Ovary (tissue), 3 donors: Measurements from ENCODE around the gene HSPA8.

Source experiments
- POLR2A ChIP-seq: fragments of 450-650 bp; IDR thresholded peaks from one replicate; pipeline ENCODE4 v1.6.1; 2017; ENCODE audit warnings: antibody characterized with exemption, mild to moderate bottlenecking, moderate library complexity
- TF ChIP-seq, protein P1 (sequence below), 3 donors: fragments of 450-650 bp in 2 of 3; fragments of 200-600 bp in 1 of 3; IDR thresholded peaks; one replicate each; pipeline versions ENCODE4 v1.5.1 to v1.8.0; 2016 to 2022; ENCODE audit warnings: antibody characterized with exemption in 3 of 3, mild to moderate bottlenecking in 1 of 3
- donor health status: DM: no; HTN: no; CAD: no.

- TF ChIP-seq, protein P1, sequence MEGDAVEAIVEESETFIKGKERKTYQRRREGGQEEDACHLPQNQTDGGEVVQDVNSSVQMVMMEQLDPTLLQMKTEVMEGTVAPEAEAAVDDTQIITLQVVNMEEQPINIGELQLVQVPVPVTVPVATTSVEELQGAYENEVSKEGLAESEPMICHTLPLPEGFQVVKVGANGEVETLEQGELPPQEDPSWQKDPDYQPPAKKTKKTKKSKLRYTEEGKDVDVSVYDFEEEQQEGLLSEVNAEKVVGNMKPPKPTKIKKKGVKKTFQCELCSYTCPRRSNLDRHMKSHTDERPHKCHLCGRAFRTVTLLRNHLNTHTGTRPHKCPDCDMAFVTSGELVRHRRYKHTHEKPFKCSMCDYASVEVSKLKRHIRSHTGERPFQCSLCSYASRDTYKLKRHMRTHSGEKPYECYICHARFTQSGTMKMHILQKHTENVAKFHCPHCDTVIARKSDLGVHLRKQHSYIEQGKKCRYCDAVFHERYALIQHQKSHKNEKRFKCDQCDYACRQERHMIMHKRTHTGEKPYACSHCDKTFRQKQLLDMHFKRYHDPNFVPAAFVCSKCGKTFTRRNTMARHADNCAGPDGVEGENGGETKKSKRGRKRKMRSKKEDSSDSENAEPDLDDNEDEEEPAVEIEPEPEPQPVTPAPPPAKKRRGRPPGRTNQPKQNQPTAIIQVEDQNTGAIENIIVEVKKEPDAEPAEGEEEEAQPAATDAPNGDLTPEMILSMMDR (IDR thresholded peaks at IDR 0.05), result no peak
- no peak for TF ChIP-seq POLR2A
These were observed 10.8 kb upstream of the HSPA8 start for GRCh38 chr11:123072762-123073161.
